Stimulated activated CD4-positive, alpha-beta T cell treated with anti-CD3 and anti-CD28 coated beads, Interleukin-4, amount 100 ng/mL, for 4 hours (primary cell): ENCODE measurements around the gene KLHL17.

Experiments used
- DNase-seq, 2 experiments: peaks; one replicate each; pipeline ENCODE4 v3.0.0-alpha.2; 2020

The KLHL17 gene

DNA sequence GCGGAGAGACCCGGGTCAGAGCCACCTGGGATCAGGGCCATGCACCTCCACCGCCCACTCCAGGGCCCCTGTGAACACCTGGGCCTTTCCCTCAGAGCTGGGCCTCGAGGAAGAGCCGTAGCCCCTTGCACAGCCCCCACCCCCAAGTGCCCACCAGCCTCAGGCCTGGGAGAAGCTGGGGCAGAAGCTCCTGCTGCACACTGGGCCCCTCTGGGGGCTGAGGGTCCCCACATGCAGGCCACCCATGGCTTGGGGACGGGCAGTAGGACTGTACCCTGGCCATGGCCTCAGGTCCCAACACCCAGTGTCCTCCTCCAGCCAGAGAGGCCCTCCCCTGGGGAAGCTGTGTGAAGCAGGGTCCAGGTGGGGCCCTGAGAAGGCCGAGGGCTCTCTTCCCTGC, 7.8 kb upstream of the KLHL17 start:
- no peak for DNase-seq

DNA sequence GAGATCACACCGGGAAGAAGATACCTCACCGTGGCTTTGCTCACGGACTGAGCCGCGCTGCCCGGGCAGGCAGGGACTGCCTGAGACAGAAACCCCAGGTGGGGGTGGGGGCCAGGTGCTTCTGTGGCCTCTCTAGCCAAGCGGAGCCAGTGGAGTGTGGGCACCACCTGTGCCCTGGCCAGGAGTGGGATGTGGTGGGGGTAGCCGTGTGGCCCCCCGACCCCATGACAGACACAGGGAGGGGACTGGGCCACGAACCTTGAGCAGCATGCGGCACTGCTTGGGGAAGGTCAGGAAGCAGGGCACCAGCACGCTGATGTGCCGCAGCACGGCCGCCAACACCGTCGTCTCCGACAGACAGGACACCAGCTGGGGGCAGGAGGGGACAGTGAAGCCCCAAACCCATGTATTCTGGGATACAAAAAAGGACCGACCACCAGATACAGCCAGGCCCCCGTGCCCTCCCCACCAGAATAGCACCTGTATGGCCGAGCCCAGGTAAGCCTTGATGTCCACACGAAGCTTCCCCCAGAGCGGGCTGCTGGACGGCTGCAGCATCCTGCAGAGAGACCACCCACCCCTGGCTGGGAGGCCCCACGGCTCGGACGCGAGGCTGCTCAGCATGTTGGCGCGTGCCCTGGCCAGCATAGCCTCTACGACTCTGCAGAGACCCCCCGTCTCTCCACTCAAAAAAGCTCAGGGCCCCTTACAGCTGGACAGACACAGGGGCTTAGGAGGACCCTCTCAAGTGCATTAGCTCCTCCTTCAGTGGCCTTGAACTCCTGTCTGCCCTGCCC, 6.7 kb upstream of the KLHL17 start:
- no peak for DNase-seq

DNA sequence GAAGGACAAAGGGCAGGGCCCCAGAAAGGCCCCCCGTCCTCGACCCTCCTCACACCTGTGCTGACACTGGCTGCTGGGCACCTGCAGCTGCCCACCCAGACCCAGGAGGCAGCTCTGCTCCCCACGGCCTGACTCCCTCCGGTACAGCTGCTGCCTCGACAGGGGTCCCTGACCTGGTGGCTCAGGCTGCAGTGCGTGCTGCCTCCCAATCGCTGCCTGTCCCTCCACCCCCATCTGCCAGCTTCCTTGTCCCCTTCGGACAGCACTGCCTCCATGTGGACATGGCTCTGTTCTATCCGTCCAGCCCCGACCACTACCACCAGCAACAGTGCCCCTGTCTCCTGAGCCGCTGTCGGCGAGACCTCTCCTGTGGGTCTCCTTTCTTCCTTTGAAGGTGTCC, 5.5 kb upstream of the KLHL17 start:
- DNase-seq: no peak

DNA sequence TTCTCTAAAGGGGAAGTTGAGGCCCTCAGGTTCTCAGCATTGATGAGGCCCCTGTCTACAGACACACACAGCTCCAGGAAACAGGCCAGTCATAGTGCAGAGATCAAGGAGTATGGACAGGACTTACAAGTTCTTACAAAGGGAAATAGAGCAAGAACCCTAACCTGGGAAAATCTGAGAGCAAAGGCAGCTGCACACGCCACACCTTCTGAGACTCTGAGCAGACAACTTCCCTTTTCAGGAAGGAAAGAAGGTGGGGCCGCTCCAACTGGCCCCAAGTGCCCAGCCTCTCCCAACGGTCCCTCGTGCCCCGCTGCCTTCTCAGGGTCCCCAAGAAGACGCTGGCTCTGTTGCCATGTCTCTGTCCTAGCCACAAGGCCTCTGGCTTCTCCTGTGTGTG, 4.9 kb upstream of the KLHL17 start:
- no peak for DNase-seq

DNA sequence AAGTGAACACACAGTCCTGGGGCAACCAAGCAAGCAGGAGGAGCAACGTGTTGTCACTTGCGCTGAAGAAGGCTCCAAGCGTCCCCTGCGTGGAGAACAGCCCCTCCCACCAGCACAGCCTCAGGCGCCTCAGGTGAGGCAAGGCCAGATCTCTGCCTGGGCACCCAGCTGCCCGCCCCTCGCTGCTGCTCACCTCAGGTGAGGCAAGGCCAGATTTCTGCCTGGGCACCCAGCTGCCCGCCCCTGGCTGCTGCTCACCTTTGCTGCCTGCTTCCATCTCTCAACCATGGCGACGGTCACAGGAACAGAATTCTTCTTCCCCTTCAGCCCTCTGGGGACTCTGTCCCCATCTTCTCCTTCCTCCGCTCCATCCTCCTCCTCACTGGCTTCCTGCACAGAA, 3.7 kb upstream of the KLHL17 start:
- no peak for DNase-seq

DNA sequence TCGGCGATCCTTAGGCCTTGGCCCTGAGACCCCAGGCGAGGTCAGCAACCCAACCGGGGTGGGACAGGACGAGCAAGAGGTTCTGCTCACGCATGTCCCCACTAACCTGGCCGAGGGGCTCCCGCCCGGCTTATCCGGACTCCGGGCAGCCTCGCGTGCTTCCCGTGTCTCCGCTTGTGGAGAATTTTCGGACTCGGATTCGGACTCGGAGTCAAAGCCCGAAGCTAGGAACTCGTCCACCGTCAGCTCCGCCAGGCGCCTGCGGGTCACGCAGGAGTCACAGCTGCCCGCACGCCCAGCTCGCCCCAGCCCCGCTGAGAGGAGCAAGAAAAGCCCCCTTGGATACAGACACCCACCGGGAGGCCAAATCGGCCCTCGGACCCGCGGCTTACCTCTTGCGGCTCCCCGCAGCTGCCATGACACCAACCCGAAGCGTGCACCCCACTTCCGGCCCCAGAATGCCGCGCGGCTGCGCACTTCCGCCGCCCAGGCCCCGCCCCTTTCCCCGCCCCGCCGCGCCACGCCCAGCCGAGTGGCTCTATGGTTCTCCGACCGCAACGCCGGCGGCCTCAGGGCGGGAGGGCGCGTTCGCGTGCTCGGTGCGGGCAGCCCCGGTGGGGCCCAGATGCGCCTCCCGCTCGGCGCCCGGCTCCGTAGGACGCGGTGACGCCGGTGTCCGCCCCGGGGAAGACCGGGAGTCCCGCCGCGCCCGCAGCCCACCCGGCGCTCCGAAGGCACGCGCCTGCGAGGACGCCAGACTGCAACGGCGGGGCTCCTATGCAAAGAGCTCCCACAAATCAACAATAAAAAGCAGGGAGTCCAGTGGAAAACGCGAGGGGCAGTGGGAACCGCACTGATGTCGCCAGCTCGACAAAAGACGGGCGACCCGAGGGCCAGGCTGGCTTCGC, 1.3 kb upstream of the KLHL17 start, which contains the start of gene NOC2L:
Gene NOC2L (minus strand): TSS at position 434 of the 908 bp plus-strand sequence. CDS start 16 bp downstream, at position 418.
- DNase-seq: peak; percentile 93 to 98

DNA sequence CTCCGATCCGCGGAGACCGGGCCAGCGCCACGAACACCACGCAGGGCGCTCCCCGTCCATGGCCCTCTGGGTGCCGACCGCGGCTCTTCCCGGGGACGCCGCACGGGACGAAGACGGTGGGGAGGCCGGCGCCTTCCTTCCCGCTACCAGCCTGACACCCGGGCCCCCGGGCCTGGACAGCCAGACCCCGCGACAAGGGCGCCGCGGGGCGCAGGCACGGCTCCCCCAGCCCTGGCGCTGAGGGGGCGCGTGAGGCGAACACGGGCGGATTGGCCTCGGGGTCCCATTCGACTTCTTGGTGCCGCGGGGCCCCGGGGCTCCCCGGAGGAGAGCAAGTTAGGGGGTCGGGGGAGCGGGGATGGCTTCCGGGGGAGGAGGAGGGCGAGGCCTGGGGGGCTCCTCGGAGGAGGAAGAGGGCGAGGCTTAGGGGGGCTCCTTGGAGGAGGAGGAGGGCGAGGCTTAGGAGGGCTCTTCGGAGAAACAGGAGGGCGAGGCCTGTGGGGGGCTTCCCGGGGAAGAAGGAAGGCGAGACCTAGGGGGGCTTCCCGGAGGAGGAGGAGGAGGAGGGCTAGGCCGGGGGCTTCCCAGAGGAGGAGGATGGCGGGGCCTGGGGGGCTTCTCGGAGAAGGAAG, 537 bp upstream of the KLHL17 start:
- DNase-seq: no peak

DNA sequence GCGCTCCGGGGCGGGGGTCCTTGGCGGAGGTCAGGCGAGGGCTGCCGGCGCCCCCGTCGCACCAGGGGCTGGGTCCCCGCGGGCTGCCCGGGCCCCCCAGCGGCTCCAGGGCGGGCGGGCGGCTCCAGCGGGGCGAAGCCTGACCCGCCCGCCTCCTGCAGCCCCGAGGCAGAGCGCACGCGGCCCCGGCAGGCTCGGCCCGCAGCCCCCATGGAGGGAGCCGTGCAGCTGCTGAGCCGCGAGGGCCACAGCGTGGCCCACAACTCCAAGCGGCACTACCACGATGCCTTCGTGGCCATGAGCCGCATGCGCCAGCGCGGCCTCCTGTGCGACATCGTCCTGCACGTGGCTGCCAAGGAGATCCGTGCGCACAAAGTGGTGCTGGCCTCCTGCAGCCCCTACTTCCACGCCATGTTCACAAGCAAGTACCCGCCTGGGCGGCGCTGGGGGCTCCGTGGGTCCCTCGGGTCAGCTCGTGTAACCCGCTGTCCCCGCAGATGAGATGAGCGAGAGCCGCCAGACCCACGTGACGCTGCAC, 817 bp downstream of the KLHL17 start:
- DNase-seq: no peak

DNA sequence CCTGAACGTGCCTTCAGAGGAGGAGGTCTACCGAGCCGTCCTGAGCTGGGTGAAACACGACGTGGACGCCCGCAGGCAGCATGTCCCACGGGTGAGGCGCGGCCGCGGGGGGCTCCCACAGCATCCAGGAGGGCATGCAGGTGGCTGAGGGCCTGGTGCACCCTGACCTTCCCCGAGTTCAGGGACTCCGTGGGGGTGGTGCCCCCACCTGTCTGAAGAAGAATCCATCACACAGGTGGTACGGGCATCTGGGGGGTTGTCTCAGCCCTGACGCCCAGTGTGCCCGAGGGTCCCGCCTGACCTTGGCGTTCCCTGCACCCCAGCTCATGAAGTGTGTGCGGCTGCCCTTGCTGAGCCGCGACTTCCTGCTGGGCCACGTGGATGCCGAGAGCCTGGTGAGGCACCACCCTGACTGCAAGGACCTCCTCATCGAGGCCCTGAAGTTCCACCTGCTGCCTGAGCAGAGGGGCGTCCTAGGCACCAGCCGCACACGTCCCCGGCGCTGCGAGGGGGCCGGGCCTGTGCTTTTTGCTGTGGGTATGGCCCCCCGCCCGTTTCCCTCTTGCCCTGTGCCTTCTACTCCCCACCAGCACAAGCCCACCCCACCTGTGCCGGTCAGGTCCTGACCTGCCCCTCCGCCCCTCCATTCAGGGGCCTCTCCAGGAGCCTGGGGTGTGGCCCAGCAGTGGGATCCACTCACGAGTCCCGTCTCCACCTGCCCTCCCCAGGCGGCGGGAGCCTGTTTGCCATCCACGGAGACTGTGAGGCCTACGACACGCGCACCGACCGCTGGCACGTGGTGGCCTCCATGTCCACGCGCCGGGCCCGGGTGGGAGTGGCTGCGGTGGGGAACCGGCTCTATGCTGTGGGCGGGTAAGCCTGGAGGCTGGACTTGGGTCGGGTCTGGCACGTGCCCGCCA, 2.3 kb downstream of the KLHL17 start:
- no peak for DNase-seq

DNA sequence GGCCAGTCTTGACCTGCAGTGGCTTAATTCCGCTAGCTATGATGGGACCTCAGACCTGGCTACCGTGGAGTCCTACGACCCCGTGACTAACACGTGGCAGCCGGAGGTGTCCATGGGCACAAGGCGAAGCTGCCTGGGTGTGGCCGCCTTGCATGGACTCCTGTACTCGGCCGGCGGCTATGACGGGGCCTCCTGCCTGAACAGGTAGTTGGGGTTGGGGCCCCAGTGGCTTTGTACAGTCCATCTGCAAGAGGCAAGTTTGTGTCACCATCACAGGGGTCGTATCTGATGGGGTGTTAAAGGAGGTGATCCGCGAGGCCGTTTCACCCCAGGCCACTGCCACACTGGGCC, 2.9 kb downstream of the KLHL17 start:
- no peak for DNase-seq

DNA sequence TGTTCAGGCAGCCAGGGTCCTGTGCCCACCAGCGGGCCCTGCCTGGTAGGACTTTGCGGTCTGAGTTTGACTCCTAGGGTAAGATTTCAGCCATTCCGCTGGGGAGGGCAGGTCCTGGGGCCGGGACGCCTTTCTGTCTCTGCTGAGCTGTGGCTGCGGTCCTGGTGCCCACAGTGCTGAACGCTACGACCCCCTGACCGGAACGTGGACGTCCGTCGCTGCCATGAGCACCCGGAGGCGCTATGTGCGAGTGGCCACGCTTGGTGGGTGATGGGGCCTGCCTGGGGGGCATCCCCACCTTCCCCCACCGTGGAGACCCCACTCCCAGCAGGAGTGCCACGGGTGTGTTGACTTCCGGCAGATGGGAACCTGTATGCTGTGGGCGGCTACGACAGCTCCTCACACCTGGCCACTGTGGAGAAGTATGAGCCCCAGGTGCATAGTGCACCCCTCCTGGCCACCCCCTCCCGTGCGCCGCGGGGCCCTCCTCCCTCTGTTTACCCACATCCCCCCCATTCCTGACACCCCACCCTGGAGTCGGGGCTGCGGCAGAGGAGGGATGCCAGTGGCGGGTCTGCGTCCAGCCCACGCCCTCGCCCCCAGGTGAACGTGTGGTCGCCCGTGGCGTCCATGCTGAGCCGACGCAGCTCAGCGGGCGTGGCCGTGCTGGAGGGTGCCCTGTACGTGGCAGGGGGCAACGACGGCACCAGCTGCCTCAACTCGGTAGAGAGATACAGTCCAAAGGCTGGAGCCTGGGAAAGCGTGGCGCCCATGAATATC, 3.6 kb downstream of the KLHL17 start:
- no peak for DNase-seq

DNA sequence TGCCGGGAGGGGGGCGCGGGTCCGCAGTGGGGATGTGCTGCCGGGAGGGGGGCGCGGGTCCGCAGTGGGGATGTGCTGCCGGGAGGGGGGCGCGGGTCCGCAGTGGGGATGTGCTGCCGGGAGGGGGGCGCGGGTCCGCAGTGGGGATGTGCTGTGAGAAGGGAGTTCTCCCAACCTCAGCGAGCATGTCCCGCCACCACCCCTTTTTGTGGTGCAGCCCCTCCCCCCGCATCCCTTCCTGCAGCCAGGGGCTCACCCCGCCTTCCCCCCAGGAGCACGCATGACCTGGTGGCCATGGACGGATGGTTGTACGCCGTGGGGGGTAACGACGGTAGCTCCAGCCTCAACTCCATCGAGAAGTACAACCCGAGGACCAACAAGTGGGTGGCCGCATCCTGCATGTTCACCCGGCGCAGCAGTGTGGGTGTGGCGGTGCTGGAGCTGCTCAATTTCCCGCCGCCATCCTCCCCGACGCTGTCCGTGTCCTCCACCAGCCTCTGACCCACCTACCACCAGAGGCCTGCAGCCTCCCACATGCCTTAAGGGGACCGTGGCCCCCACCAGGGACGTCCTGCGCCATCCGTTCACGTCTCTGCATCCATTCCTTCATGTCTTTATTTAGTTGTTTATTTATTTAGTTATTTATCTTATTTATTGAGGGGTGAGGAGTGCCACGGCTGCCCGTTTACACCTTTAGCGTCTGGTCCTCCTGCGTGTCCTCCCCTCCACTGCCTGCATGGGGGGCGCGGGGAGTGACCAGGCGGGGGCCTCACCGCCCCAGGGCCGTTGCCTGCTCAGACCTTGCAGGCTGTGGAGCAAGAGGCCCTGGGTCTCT, 4.5 kb downstream of the KLHL17 start:
- no peak for DNase-seq

DNA sequence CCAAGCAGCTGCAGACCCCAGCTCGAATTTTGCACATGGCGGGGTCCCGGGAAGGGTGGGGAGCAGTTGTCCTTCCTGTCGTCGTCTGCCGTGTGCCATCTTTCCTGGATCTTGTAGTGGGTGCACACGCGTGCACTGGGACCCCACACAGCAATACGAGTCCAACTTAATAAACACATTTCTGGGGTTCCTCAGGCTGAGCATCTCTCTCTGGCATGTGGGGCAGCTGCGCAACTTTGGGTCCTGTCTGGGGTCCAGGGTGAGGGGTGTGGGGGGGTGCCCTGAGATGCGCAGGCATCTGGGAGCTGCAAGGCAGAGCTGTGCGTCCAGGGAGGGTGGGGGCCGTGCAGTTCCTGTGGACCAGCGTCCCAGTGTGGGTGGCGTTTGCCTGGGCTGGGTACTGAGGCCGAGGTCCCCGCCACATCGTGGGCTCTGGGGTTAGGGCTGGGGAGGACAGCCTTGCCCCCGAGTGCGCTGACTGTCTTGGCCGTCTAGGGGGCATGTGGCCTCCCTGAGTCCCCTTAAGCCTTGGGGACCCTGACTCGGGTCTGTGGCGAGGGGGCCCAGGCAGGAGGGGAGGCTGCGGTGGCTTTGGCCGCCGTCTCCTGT, 5.2 kb downstream of the KLHL17 start:
- DNase-seq: no peak

DNA sequence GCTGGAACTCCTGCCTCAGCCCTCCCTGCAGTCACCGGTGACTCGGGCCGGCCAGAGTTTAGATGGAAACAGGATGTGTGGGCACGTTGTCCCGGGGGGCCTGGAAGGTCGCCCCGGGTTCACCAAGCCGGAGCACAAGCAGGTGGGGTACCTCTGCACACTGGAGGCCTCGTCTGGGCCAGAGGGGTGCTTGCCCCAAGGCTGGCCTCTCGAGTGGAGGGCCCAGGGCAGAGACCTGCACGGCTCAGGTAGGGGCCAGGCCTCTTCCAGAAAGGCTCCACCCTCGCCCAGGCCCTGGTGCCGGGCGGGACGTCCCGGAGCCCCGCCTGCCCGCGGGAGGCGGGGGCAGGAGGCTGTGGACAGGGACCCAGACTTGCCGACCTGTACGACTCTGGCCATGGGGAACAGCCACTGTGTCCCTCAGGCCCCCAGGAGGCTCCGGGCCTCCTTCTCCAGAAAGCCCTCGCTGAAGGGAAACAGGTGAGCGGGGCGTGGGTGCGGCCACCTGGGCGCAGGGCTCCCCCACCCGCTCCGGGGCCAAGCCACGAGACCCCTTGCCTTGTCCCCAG, 5.8 kb downstream of the KLHL17 start, which contains the start of gene PLEKHN1:
Gene PLEKHN1 (plus strand): TSS at position 348 of the 569 bp plus-strand sequence. CDS start 50 bp downstream, at position 398.
- DNase-seq: peak in 1 of 2 experiments; percentile 23

DNA sequence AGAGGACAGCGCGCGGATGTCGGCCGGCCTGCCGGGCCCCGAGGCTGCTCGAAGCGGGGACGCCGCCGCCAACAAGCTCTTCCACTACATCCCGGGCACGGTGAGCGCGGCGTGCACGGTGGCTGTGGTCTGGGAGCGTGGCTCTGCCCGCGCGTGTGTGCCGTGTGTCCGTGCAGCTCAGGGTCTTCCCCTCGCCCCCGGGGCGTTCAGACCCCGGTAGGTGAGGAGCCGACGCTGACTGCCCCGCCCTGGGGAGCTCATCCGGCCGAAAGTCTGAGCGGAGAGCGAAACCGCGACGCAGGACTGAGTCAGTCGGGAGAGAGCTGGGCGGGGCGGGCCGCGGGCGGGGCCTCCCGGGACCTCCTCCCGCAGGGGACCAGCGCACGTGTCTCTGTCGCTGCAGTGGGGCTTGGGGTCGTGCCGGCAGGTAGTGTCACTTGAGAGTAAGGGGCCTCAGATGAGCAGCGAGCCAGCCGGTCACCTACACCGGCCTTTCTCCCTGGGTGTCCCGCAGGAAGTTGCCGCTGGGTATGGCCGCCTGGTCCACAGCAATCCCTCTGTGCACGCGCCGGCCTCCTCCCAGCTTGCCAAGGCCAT, 6.4 kb downstream of the KLHL17 start:
- DNase-seq: peak; percentile 83 to 90

DNA sequence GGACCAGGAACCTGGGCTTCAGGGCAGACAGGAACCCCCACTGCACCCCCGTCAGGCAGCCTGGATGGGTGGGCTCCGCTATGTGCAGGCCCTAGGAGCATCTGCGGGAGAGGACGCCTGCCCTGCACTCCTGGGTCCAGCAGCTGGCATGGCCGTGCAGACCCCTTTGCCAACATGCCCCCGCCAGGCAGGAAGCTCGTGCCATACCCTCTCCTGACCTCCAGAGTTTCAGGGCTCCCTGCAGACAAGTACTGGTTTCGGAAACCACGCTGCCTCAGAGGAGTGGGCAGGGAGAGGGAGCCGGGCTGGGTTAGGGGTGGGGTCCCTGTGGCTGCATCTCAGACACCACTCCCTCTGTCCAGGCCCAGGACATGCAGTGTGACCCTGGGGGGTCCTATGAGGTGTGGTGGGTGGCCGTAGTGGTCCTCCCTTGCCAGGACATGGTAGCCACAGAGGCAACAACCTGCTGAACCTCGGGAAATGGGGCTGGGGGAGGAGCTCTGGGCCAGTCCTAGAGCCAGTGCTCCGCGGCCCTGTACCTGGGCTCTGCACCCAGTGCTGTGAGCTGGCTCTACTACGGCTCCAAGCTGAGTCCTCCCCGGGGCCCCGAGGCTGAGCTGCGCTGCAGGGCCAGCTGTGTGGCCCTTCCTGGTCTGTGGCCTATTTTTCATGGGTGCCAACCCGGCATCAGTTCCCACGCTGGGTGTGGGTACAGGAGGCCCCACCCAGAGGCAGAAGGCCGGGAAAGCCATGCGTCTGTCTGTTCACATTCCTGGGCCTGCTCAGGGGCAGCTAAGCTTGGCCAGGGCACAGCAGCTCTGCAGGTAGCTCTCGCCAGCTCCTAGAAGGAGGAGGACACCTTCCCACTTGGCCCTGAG, 7.3 kb downstream of the KLHL17 start:
- no peak for DNase-seq

DNA sequence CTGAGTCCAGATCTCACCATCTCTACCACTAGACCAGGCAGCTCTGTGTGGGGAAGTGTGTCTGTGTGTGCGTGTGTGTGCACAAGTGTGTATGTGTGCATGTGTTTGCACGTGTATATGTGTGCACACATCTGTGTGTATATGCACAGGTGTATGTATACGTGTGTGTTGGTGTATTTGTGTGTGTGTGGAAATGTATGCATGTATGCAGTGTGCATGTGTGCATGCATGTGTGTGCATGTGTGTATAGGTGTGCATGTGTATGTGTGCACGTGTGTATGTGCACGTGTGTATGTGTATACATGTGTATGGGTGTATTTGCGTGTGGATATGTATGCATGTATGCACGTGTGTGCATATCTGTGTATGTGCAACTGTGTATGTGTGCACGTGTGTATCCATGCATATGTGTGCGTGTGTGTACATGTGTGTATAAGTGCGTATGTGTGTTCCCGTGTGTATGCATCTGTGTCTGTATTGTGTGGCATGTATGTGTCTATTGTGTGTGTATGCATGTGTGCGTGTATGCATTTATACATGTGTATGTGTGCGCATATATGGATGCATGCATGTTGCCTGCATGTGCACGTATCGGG, 9.0 kb downstream of the KLHL17 start:
- DNase-seq: no peak
